ENCODE results near the gene COIL. TPM values are rescaled to one million over a fixed set of nuclear protein-coding genes. Genes with fewer than 3 reads are reported as not detected.

Gene COIL
- total and polyA plus RNA-seq, 2 donors (not counting 3 experiments of a cell fraction or from before 2014, with no cell fraction given), result 4.2 to 20.6 TPM

DNA sequence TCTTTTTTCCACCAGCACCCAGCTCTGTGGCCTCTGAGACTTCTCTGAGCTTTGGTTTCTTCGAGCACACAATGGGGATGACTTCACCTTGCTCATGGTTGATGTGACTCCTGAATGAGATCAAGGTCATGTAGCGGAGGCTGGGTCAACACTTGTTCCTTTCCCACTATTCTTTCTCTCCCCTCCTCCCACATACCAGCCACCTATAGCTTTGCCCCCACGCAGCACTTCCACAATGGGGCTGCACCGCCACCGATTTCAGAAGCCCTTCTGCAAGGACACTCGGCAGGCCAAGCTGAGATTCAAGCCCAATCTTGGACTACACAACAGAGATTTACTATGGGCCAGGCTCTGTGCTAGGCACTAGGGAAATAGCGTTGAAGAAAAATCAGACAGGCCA, 61.4 kb downstream of the COIL start:
- Histone ChIP-seq H3K4me1 (ENCODE audit: control insufficient read depth, extremely low read depth, insufficient read depth, low read length) (peaks cover 27% of the 10 kb centered on the region), H3K27me3 (ENCODE audit: control insufficient read depth in 2 of 2, insufficient read depth in 2 of 2, low read length in 2 of 2) (no peaks in the 10 kb centered on the region), H3K79me2 (ENCODE audit: control insufficient read depth, insufficient read depth, low read length) (peaks cover 8% of the 10 kb centered on the region), H3K9me1 (replicated peaks; ENCODE audit: control insufficient read depth, extremely low read depth, insufficient read depth, low read length) (no peaks in the 10 kb centered on the region), H3K36me3 (ENCODE audit: control insufficient read depth in 2 of 2, extremely low read depth in 1 of 2, insufficient read depth in 2 of 2, low read length in 2 of 2) (peaks cover 21 to 46% of the 10 kb centered on the region in 2 experiments), H3K9me3 (replicated peaks; ENCODE audit: control insufficient read depth, insufficient read depth, low read length) (no peaks in the 10 kb centered on the region), H3K4me2 (ENCODE audit: insufficient read depth, low read length) (no peak overlapping the region), H3K4me3 (replicated peaks in 1 of 3; ENCODE audit: insufficient read depth in 1 of 3, low read depth in 1 of 3, low read length in 3 of 3) (no peak overlapping the region), H3K27ac (ENCODE audit: insufficient read depth, low read depth, low read length) (peak overlapping the region; percentile 34), H3K9ac (replicated peaks; ENCODE audit: extremely low read depth, insufficient read depth, low read length) (peak overlapping the region; percentile 11), H4K20me1 (replicated peaks; ENCODE audit: control insufficient read depth, extremely low read depth, insufficient read depth, low read length) (no peaks in the 10 kb centered on the region), H2AFZ (ENCODE audit: low read depth, low read length) (no peak overlapping the region)
- DNase-seq (ENCODE audit: low read depth, low spot score) (peak; percentile 56), FAIRE-seq (peak; percentile 78)
- ChIA-PET POLR2A (no interaction called here), CTCF (no interaction called here)
- dilution Hi-C loops (cut with MboI; ENCODE audit: extremely low pct_ligation_motif_present, low sequenced_read_pairs) (no loop called here), intact Hi-C loops (cut with micrococcal nuclease) (no loop called here)
- no TSS peak for BruUV-seq (replicated peaks)
- TF ChIP-seq EZH2 (IDR thresholded peaks at IDR 0.05; ENCODE audit: borderline replicate concordance, low read depth, low read length, severe bottlenecking), result no peak
- TF ChIP-seq CTCF (IDR thresholded peaks at IDR 0.05; ENCODE audit: extremely low read depth in 1 of 2, insufficient read depth in 1 of 2, low read depth in 1 of 2, low read length in 2 of 2), result no peak
- TF ChIP-seq GATA2 (IDR thresholded peaks at IDR 0.05; ENCODE audit: insufficient read depth, insufficient read length, low read depth, low read length), result no peak
- TF ChIP-seq MAX (IDR thresholded peaks at IDR 0.05; ENCODE audit: insufficient read depth, insufficient read length), result no peak
- peak; percentile 74 for TF ChIP-seq JUN (IDR thresholded peaks at IDR 0.05; ENCODE audit: borderline replicate concordance, insufficient read depth, insufficient read length, low read depth)
- TF ChIP-seq MYC (IDR thresholded peaks at IDR 0.05; ENCODE audit: low read depth, low read length), result no peak
